Sigmoid colon (tissue), 3 donors: ENCODE measurements around the gene YBX1.

Source experiments
- CTCF ChIP-seq, 4 experiments: fragments of 450-650 bp in 3 of 4; fragments of 200-600 bp in 1 of 4; IDR thresholded peaks; one replicate each; pipeline ENCODE4 v1.5.1; 2016 to 2019; ENCODE audit warnings: antibody characterized with exemption in 4 of 4, mild to moderate bottlenecking in 3 of 4, moderate library complexity in 2 of 4
- POLR2A ChIP-seq, 2 donors: fragments of 450-650 bp; IDR thresholded peaks; one replicate each; pipeline ENCODE4 v1.6.1; 2016; ENCODE audit warnings: antibody characterized with exemption in 2 of 2, mild to moderate bottlenecking in 2 of 2, moderate library complexity in 2 of 2

- TF ChIP-seq CTCF (IDR thresholded peaks at IDR 0.05) (no peak), POLR2A (IDR thresholded peaks at IDR 0.05) (no peak)
These were observed 11.8 kb upstream of the YBX1 start for GRCh38 chr1:42670425-42670824.
